Stimulated activated CD4-positive, alpha-beta T cell treated with anti-CD3 and anti-CD28 coated beads, TNF-alpha, amount 100 ng/mL, for 4 hours (primary cell): ENCODE data around the gene STIM1.
"Not testable (repeated sequence)": the region's sequence is repeated elsewhere in the genome, so short reads cannot be mapped to it uniquely, and the experiment has no call there.

Experiments used
- DNase-seq, 3 experiments: peaks; one replicate each; pipeline ENCODE4 v3.0.0-alpha.2; 2020; ENCODE audit warnings: low read depth in 3 of 3

Gene STIM1

GRCh38 chr11:3854977-3855807, at the start of gene STIM1:
Gene STIM1, plus strand, starts transcription at chr11:3855664. Its CDS starts 607 bp downstream, at chr11:3856271.
- DNase-seq: peak; percentile 95 to 98 (median 96)

GRCh38 chr11:3807909-3808860, 47.3 kb upstream of the STIM1 start, which contains the start of gene PGAP2:
Gene PGAP2, plus strand, starts transcription at chr11:3808560. Its CDS starts 2,700 bp downstream, at chr11:3811260.
- DNase-seq: peak in 2 of 3 experiments; percentile 30 to 44

GRCh38 chr11:3808861-3809623, 46.4 kb upstream of the STIM1 start:
- no peak for DNase-seq

GRCh38 chr11:3809624-3809928, 45.9 kb upstream of the STIM1 start:
- DNase-seq: no peak

- DNase-seq: no peak
These were observed 45.0 kb upstream of the STIM1 start for GRCh38 chr11:3810446-3810845.

GRCh38 chr11:3810951-3811350, 44.5 kb upstream of the STIM1 start:
- no peak for DNase-seq

- DNase-seq: not testable (repeated sequence)
These were observed 40.6 kb upstream of the STIM1 start for GRCh38 chr11:3814832-3815231.

GRCh38 chr11:3815845-3816244, 39.6 kb upstream of the STIM1 start:
- DNase-seq: no peak

- DNase-seq: no peak
These were observed 38.8 kb upstream of the STIM1 start for GRCh38 chr11:3816673-3817072.

GRCh38 chr11:3817181-3817800, 38.2 kb upstream of the STIM1 start:
- DNase-seq: no peak

GRCh38 chr11:3820971-3821370, 34.5 kb upstream of the STIM1 start:
- DNase-seq: no peak

- no peak for DNase-seq
These were observed 33.2 kb upstream of the STIM1 start for GRCh38 chr11:3822312-3822711.

- DNase-seq: no peak
These were observed 32.2 kb upstream of the STIM1 start for GRCh38 chr11:3823303-3823702.

GRCh38 chr11:3823762-3824506, 31.5 kb upstream of the STIM1 start:
- no peak for DNase-seq

GRCh38 chr11:3824714-3825472, 30.6 kb upstream of the STIM1 start:
- DNase-seq: peak; percentile 61 to 73 (median 68)

GRCh38 chr11:3825473-3826154, 29.9 kb upstream of the STIM1 start:
- no peak for DNase-seq

GRCh38 chr11:3826721-3827120, 28.7 kb upstream of the STIM1 start:
- no peak for DNase-seq

- DNase-seq: no peak
These were observed 27.9 kb upstream of the STIM1 start for GRCh38 chr11:3827434-3828186.

- no peak for DNase-seq
These were observed 25.4 kb upstream of the STIM1 start for GRCh38 chr11:3830088-3830487.
